22Rv1 (cell line): ENCODE data around the gene RFC3.

Experiments
- CTCF ChIP-seq: fragments of 450-650 bp; IDR thresholded peaks from 2 replicates; pipeline ENCODE4 v1.5.1; 2017; ENCODE audit warnings: mild to moderate bottlenecking
- ZFX ChIP-seq: fragments of 450-650 bp; IDR thresholded peaks from 2 replicates; pipeline ENCODE4 v1.6.1; 2017; ENCODE audit warnings: antibody characterized with exemption, borderline replicate concordance

- TF ChIP-seq CTCF (no peak), ZFX (no peak)
Measured at GRCh38 chr13:33775339-33776108, 42.4 kb upstream of the RFC3 start.
